Measurements from ENCODE around the gene OPN4. TPM values are rescaled to one million over a fixed set of nuclear protein-coding genes. Genes with fewer than 3 reads are reported as not detected.
A peak's percentile ranks its signal among the peaks of the same experiment; 100 is the strongest.

OPN4 gene
- total and polyA plus RNA-seq, 2 donors from 2014 or later = not detected

- intact Hi-C loops (cut with DNase I) = no loop called here
- Histone ChIP-seq H3K9ac (ENCODE audit: low read length in 3 of 3) (no peak overlapping the region), H3K9me3 (ENCODE audit: control insufficient read depth in 2 of 3, insufficient read depth in 1 of 3, low read length in 3 of 3) (no peaks in the 10 kb centered on the region), H3K4me1 (ENCODE audit: control insufficient read depth in 2 of 3, insufficient read depth in 2 of 3, low read depth in 1 of 3, low read length in 3 of 3) (no peaks in the 10 kb centered on the region), H3K27ac (ENCODE audit: low read depth in 2 of 2, low read length in 2 of 2) (no peak overlapping the region), H3K4me3 (ENCODE audit: low read length in 3 of 3) (no peak overlapping the region), H3K27me3 (ENCODE audit: control insufficient read depth, insufficient read depth, low read length) (no peaks in the 10 kb centered on the region), H3K36me3 (ENCODE audit: control insufficient read depth in 2 of 3, insufficient read depth in 3 of 3, low read length in 3 of 3) (no peaks in the 10 kb centered on the region)
- peak in 1 of 5 donors; percentile 56 for DNase-seq
- TF ChIP-seq CTCF (IDR thresholded peaks at IDR 0.05; ENCODE audit: borderline replicate concordance, extremely low read depth, insufficient read depth) = no peak
- FAIRE-seq = no peak
Observed at GRCh38 chr10:86664341-86665217, 10.2 kb downstream of the OPN4 start.

- Histone ChIP-seq H3K9me3 (ENCODE audit: control insufficient read depth in 2 of 3, insufficient read depth in 1 of 3, low read length in 3 of 3) (no peaks in the 10 kb centered on the region), H3K4me3 (ENCODE audit: low read length in 3 of 3) (no peak overlapping the region), H3K27ac (ENCODE audit: low read depth in 2 of 2, low read length in 2 of 2) (no peak overlapping the region), H3K27me3 (ENCODE audit: control insufficient read depth, insufficient read depth, low read length) (no peaks in the 10 kb centered on the region), H3K36me3 (ENCODE audit: control insufficient read depth in 2 of 3, insufficient read depth in 3 of 3, low read length in 3 of 3) (no peaks in the 10 kb centered on the region), H3K9ac (ENCODE audit: low read length in 3 of 3) (no peak overlapping the region), H3K4me1 (ENCODE audit: control insufficient read depth in 2 of 3, insufficient read depth in 2 of 3, low read depth in 1 of 3, low read length in 3 of 3) (no peaks in the 10 kb centered on the region)
- FAIRE-seq (no peak), DNase-seq (no peak)
- intact Hi-C loops (cut with DNase I) = no loop called here
- no peak for TF ChIP-seq CTCF (IDR thresholded peaks at IDR 0.05; ENCODE audit: borderline replicate concordance, extremely low read depth, insufficient read depth)
Observed at GRCh38 chr10:86665218-86665607, 10.9 kb downstream of the OPN4 start.

GRCh38 chr10:86665868-86666267 lies 11.5 kb downstream of the OPN4 start:
- H3K27ac ChIP-seq (ENCODE audit: low read depth in 2 of 2, low read length in 2 of 2) = no peak overlapping the region
- DNase-seq = no peak
- no peak for TF ChIP-seq CTCF (IDR thresholded peaks at IDR 0.05; ENCODE audit: borderline replicate concordance, extremely low read depth, insufficient read depth)

More at GRCh38 chr10:86665868-86666267, 11.5 kb downstream of the OPN4 start:
- no peaks in the 10 kb centered on the region for H3K9me3 ChIP-seq (ENCODE audit: control insufficient read depth in 2 of 3, insufficient read depth in 1 of 3, low read length in 3 of 3)
- no peak for FAIRE-seq
- no peaks in the 10 kb centered on the region for H3K36me3 ChIP-seq (ENCODE audit: control insufficient read depth in 2 of 3, insufficient read depth in 3 of 3, low read length in 3 of 3)
- H3K27me3 ChIP-seq (ENCODE audit: control insufficient read depth, insufficient read depth, low read length) = no peaks in the 10 kb centered on the region
- H3K4me1 ChIP-seq (ENCODE audit: control insufficient read depth in 2 of 3, insufficient read depth in 2 of 3, low read depth in 1 of 3, low read length in 3 of 3) = no peaks in the 10 kb centered on the region
- H3K4me3 ChIP-seq (ENCODE audit: low read length in 3 of 3) = no peak overlapping the region
- intact Hi-C loops (cut with DNase I) = no loop called here
- no peak overlapping the region for H3K9ac ChIP-seq (ENCODE audit: low read length in 3 of 3)

All from kidney (tissue), 14 donors.